ENCODE results near the gene COL1A1. TPM values are rescaled to one million over a fixed set of nuclear protein-coding genes. Genes with fewer than 3 reads are reported as not detected.

Gene COL1A1
- total RNA-seq, 4 donors from 2014 or later = 15.0 to 90.5 (median 25.8) TPM

GRCh38 chr17:50221864-50222545 is 20.6 kb upstream of the COL1A1 start:
- TF ChIP-seq CTCF (IDR thresholded peaks at IDR 0.05) = no peak
- no peak for TF ChIP-seq POLR2A (IDR thresholded peaks at IDR 0.05)
- DNase-seq (ENCODE audit: low spot score in 2 of 2) = no peak
- intact Hi-C loops (cut with DNase I; ENCODE audit: low total_unique reads) = no loop called here
- WGBS, 2 donors = 27 to 35% methylated on average over 8 of the region's 8 CpGs
- no peak overlapping the region for H3K4me3 ChIP-seq (ENCODE audit: low read depth, poor library complexity, severe bottlenecking)

DNA sequence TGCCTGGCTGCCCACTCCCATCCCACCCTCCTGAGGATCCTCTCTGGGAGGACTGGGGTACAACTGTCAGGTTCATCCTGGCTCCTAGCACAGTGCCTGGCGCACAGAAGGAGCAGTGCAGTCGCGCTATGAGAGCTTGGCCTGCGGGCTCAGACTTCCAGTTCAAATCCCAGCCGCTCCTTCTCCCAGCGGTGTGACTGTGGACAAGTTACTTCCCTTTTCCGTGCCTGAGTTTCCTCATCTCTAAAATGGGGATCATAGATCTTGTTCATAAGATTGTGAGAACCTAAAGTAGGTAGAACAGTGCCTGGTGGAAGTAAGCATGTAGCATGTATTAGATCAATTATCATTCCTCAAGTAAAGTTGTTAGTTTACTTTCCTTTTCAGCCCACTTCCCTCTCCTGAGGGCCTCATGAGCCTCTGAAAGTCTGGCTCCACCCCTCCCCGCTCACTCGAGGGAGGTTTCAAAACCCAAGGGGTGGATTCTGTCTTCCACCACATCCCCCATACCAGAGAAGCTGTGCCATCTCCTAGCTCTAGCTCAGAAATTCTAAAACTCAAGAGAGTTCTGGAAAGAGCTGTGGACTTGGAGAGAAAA is 19.9 kb upstream of the COL1A1 start:
- TF ChIP-seq POLR2A (IDR thresholded peaks at IDR 0.05) (no peak), CTCF (IDR thresholded peaks at IDR 0.05) (no peak)
- no peak for DNase-seq (ENCODE audit: low spot score in 2 of 2)
- H3K4me3 ChIP-seq (ENCODE audit: low read depth, poor library complexity, severe bottlenecking) = no peak overlapping the region
- WGBS, 2 donors = 63 to 70% methylated on average over 9 of the region's 9 CpGs
- intact Hi-C loops (cut with DNase I; ENCODE audit: low total_unique reads) = no loop called here

GRCh38 chr17:50220811-50221210 is 19.4 kb upstream of the COL1A1 start:
- TF ChIP-seq CTCF (IDR thresholded peaks at IDR 0.05) (no peak), POLR2A (IDR thresholded peaks at IDR 0.05) (no peak)
- no peak overlapping the region for H3K4me3 ChIP-seq (ENCODE audit: low read depth, poor library complexity, severe bottlenecking)
- intact Hi-C loops (cut with DNase I; ENCODE audit: low total_unique reads) = no loop called here
- 69 to 82% methylated on average over 15 of the region's 15 CpGs for WGBS, 2 donors
- DNase-seq (ENCODE audit: low spot score in 2 of 2) = no peak

- no peak for DNase-seq (ENCODE audit: low spot score in 2 of 2)
- intact Hi-C loops (cut with DNase I; ENCODE audit: low total_unique reads) = no loop called here
- WGBS, 2 donors = 57 to 70% methylated on average over 4 of the region's 4 CpGs
- H3K4me3 ChIP-seq (ENCODE audit: low read depth, poor library complexity, severe bottlenecking) = no peak overlapping the region
- TF ChIP-seq CTCF (IDR thresholded peaks at IDR 0.05) (no peak), POLR2A (IDR thresholded peaks at IDR 0.05) (no peak)
Measured at GRCh38 chr17:50219939-50220465, 18.6 kb upstream of the COL1A1 start.

- H3K4me3 ChIP-seq (ENCODE audit: low read depth, poor library complexity, severe bottlenecking) = no peak overlapping the region
- no peak for TF ChIP-seq CTCF (IDR thresholded peaks at IDR 0.05)
- no peak for TF ChIP-seq POLR2A (IDR thresholded peaks at IDR 0.05)
- no peak for DNase-seq (ENCODE audit: low spot score in 2 of 2)
- intact Hi-C loops (cut with DNase I; ENCODE audit: low total_unique reads) = no loop called here
- 55 to 61% methylated on average over 5 of the region's 5 CpGs for WGBS, 2 donors
Measured at GRCh38 chr17:50219342-50219741, 17.9 kb upstream of the COL1A1 start.

Measured in lower leg skin (tissue), 4 donors.